ENCODE results near the gene MRPL1. TPM values are rescaled to one million over a fixed set of nuclear protein-coding genes. Genes with fewer than 3 reads are reported as not detected.

Gene MRPL1
- polyA plus RNA-seq, 3 donors = 4.0 to 11.8 (median 10.7) TPM

- peak overlapping the region; percentile 69 to 95 (median 95) for H3K4me3 ChIP-seq (replicated peaks in 1 of 3; ENCODE audit: low read depth in 2 of 3, low read length in 3 of 3)
- peak overlapping the region; percentile 83 for H3K4me2 ChIP-seq (replicated peaks; ENCODE audit: extremely low read depth, low read length, poor library complexity, severe bottlenecking)
- H4K20me1 ChIP-seq (ENCODE audit: insufficient read depth, low read length) = peaks cover 36% of the 10 kb centered on the region
- DNase-seq = no peak
- H3K36me3 ChIP-seq (replicated peaks in 1 of 2; ENCODE audit: control insufficient read depth in 1 of 2, insufficient read depth in 2 of 2, low read length in 2 of 2) = no peaks in the 10 kb centered on the region
- peaks cover 0 to 2% (median 0%) of the 10 kb centered on the region in 7 donors for H3K9me3 Mint-ChIP-seq
- peaks cover 50% of the 10 kb centered on the region for H3K4me1 Mint-ChIP-seq
- peak overlapping the region; percentile 100 for H3K4me3 Mint-ChIP-seq
- H3K27me3 Mint-ChIP-seq (ENCODE audit: low read depth in 3 of 3) = peaks cover 0 to 5% (median 2%) of the 10 kb centered on the region in 3 donors
- peak overlapping the region; percentile 96 to 100 (median 99) for H3K27ac Mint-ChIP-seq
- no peaks in the 10 kb centered on the region for H3K27me3 ChIP-seq (ENCODE audit: control insufficient read depth in 2 of 2, insufficient read depth in 2 of 2, low read length in 2 of 2)
- under 1% methylated on average over 57 of the region's 66 CpGs for WGBS (ENCODE audit: insufficient coverage)
- peaks cover 35 to 36% of the 10 kb centered on the region in 2 donors for H3K4me1 ChIP-seq (ENCODE audit: control insufficient read depth in 1 of 2, insufficient read depth in 2 of 2, low read length in 2 of 2)
- peaks cover 2 to 3% of the 10 kb centered on the region in 2 donors for H3K36me3 Mint-ChIP-seq
- peak overlapping the region; percentile 93 for H3K9ac ChIP-seq (ENCODE audit: insufficient read depth, low read length, poor library complexity, severe bottlenecking)
- H3K9me3 ChIP-seq (replicated peaks in 1 of 2; ENCODE audit: control insufficient read depth in 1 of 2, insufficient read depth in 1 of 2, low read length in 2 of 2) = no peaks in the 10 kb centered on the region
- TF ChIP-seq CTCF (IDR thresholded peaks at IDR 0.05) = no peak
- peak overlapping the region; percentile 88 for H2AFZ ChIP-seq (ENCODE audit: insufficient read depth, low read depth, low read length, poor library complexity, severe bottlenecking)
- H3K79me2 ChIP-seq (ENCODE audit: insufficient read depth, low read length) = peaks cover 67% of the 10 kb centered on the region
- H3K27ac ChIP-seq (ENCODE audit: low read depth in 1 of 2, low read length in 2 of 2) = peak overlapping the region; percentile 92 to 96
- intact Hi-C loops (cut with micrococcal nuclease) = loop anchor here in 1 of 2 donors (2.0 to 10.0 kb wide), 2 partner anchors 43 to 85 kb away; partner anchors contain the start of gene MRPL1
These were observed 43.2 kb upstream of the MRPL1 start for GRCh38 chr4:77819404-77819842.

- Histone ChIP-seq H3K79me2 (ENCODE audit: insufficient read depth, low read length) (peaks cover 61% of the 10 kb centered on the region), H3K9ac (ENCODE audit: insufficient read depth, low read length, poor library complexity, severe bottlenecking) (peak overlapping the region; percentile 93), H3K9me3 (replicated peaks in 1 of 2; ENCODE audit: control insufficient read depth in 1 of 2, insufficient read depth in 1 of 2, low read length in 2 of 2) (no peaks in the 10 kb centered on the region), H2AFZ (ENCODE audit: insufficient read depth, low read depth, low read length, poor library complexity, severe bottlenecking) (peak overlapping the region; percentile 88), H3K4me1 (ENCODE audit: control insufficient read depth in 1 of 2, insufficient read depth in 2 of 2, low read length in 2 of 2) (peaks cover 35 to 36% of the 10 kb centered on the region in 2 donors), H3K4me3 (replicated peaks in 1 of 3; ENCODE audit: low read depth in 2 of 3, low read length in 3 of 3) (peak overlapping the region; percentile 66 to 95 (median 69)), H3K4me2 (replicated peaks; ENCODE audit: extremely low read depth, low read length, poor library complexity, severe bottlenecking) (peak overlapping the region; percentile 83), H3K27ac (ENCODE audit: low read depth in 1 of 2, low read length in 2 of 2) (peak overlapping the region; percentile 91 to 94), H3K27me3 (ENCODE audit: control insufficient read depth in 2 of 2, insufficient read depth in 2 of 2, low read length in 2 of 2) (no peaks in the 10 kb centered on the region), H4K20me1 (ENCODE audit: insufficient read depth, low read length) (peaks cover 30% of the 10 kb centered on the region), H3K36me3 (replicated peaks in 1 of 2; ENCODE audit: control insufficient read depth in 1 of 2, insufficient read depth in 2 of 2, low read length in 2 of 2) (no peaks in the 10 kb centered on the region)
- Mint-ChIP-seq H3K27ac (peak overlapping the region; percentile 98 to 99 (median 99)), H3K27me3 (ENCODE audit: low read depth in 3 of 3) (peaks cover 0 to 5% (median 2%) of the 10 kb centered on the region in 3 donors), H3K36me3 (peaks cover 2 to 3% of the 10 kb centered on the region in 2 donors), H3K9me3 (peaks cover 0 to 2% (median 0%) of the 10 kb centered on the region in 7 donors), H3K4me3 (peak overlapping the region; percentile 96 to 97), H3K4me1 (peaks cover 44% of the 10 kb centered on the region)
- under 1% methylated on average over 43 of the region's 81 CpGs for WGBS (ENCODE audit: insufficient coverage)
- intact Hi-C loops (cut with micrococcal nuclease) = loop anchor here in 1 of 2 donors (2.0 to 10.0 kb wide), 2 partner anchors 43 to 85 kb away; partner anchors contain the start of gene MRPL1
- TF ChIP-seq CTCF (IDR thresholded peaks at IDR 0.05) = no peak
- DNase-seq = peak; percentile 82 to 83 (median 83)
These were observed 42.6 kb upstream of the MRPL1 start for GRCh38 chr4:77819843-77820648.

Measured in CD14-positive monocyte (primary cell).